ENCODE results near the gene ITGA1.

GRCh38 chr5:52885614-52886013 lies 97.9 kb downstream of the ITGA1 start:
- TF ChIP-seq CTCF (IDR thresholded peaks at IDR 0.05; ENCODE audit: low read depth, low read length) (no peak), EZH2phosphoT487 (IDR thresholded peaks at IDR 0.05; ENCODE audit: low read depth) (no peak)
